ENCODE data around the gene FAM168A. TPM values are rescaled to one million over a fixed set of nuclear protein-coding genes. Genes with fewer than 3 reads are reported as not detected.

FAM168A gene
- total RNA-seq, 1 donor from 2014 or later: 19.3 TPM

DNA sequence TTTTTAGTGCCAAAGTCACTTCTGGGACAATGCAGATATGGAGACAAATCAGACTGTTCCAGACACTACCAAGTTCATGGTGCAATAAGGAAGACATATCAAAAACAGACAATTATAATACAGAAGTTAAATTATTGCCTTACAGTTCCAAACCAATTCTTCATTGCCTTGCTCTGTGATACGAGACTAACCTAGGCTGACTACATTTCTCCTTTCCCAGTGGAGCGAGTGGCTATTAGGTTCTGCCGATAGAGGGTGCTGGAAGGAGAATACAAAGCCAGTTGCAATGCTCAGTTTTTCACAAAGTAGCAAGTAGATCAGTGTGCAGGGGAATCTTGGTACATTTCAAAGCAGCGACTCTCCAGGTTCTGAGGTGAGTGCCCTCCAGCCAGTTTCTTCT, 67.8 kb downstream of the FAM168A start:
- TF ChIP-seq, protein P1, sequence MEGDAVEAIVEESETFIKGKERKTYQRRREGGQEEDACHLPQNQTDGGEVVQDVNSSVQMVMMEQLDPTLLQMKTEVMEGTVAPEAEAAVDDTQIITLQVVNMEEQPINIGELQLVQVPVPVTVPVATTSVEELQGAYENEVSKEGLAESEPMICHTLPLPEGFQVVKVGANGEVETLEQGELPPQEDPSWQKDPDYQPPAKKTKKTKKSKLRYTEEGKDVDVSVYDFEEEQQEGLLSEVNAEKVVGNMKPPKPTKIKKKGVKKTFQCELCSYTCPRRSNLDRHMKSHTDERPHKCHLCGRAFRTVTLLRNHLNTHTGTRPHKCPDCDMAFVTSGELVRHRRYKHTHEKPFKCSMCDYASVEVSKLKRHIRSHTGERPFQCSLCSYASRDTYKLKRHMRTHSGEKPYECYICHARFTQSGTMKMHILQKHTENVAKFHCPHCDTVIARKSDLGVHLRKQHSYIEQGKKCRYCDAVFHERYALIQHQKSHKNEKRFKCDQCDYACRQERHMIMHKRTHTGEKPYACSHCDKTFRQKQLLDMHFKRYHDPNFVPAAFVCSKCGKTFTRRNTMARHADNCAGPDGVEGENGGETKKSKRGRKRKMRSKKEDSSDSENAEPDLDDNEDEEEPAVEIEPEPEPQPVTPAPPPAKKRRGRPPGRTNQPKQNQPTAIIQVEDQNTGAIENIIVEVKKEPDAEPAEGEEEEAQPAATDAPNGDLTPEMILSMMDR (IDR thresholded peaks at IDR 0.05): peak; percentile 53
- no peak for TF ChIP-seq EZH2 (IDR thresholded peaks at IDR 0.05)
- no peak for TF ChIP-seq EZH2phosphoT487 (IDR thresholded peaks at IDR 0.05)

DNA sequence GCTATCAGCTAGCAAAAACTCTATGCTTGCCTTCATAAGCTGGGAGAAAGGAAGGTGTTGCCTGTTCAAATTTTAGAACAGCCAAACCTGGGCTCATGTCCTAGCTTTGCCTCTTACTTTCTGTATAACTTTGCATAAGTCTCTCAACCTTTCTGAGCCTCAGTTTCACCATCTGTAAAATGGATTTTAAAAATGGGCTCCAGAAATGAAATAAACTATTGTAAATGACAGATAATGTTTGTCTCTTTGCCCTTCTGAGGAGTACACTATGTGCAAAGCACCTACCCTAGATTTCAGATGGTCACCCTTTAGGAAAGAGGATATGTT, 68.7 kb downstream of the FAM168A start:
- Mint-ChIP-seq H3K36me3 (peaks cover 3% of the 10 kb centered on the region), H3K27ac (no peak overlapping the region), H3K4me1 (peaks cover 37% of the 10 kb centered on the region), H3K27me3 (ENCODE audit: insufficient read depth, low read depth) (no peaks in the 10 kb centered on the region), H3K9me3 (peaks cover 3% of the 10 kb centered on the region), H3K4me3 (no peak overlapping the region)
- H3K9ac ChIP-seq: no peak overlapping the region
- H3K9me3 ChIP-seq (ENCODE audit: low read depth): no peaks in the 10 kb centered on the region
- H3K4me2 ChIP-seq: peak overlapping the region; percentile 36
- no peak for DNase-seq (ENCODE audit: low spot score)
- H3F3A ChIP-seq (ENCODE audit: low read depth): peaks cover 15% of the 10 kb centered on the region
- H3K4me1 ChIP-seq: peaks cover 56% of the 10 kb centered on the region
- H4K20me1 ChIP-seq (ENCODE audit: low read depth): peaks cover 4% of the 10 kb centered on the region
- TF ChIP-seq, protein P1 (IDR thresholded peaks at IDR 0.05): no peak
- TF ChIP-seq EZH2phosphoT487 (IDR thresholded peaks at IDR 0.05) (no peak), EZH2 (IDR thresholded peaks at IDR 0.05) (no peak)
- no peak overlapping the region for H3K4me3 ChIP-seq
- H3K27me3 ChIP-seq: no peaks in the 10 kb centered on the region
- no peak overlapping the region for H2AFZ ChIP-seq (replicated peaks)
- H3K36me3 ChIP-seq: no peaks in the 10 kb centered on the region
- H3K79me2 ChIP-seq (ENCODE audit: low read depth): peaks cover 70% of the 10 kb centered on the region
- peak overlapping the region; percentile 32 for H3K27ac ChIP-seq

More for the DNA sequence above, 67.8 kb downstream of the FAM168A start:
- Histone ChIP-seq H3K4me3 (no peak overlapping the region), H3K36me3 (no peaks in the 10 kb centered on the region), H4K20me1 (ENCODE audit: low read depth) (peaks cover 4% of the 10 kb centered on the region), H3K9ac (no peak overlapping the region), H3K4me2 (peak overlapping the region; percentile 6), H3F3A (ENCODE audit: low read depth) (peaks cover 15% of the 10 kb centered on the region), H3K27ac (peak overlapping the region; percentile 9), H3K79me2 (ENCODE audit: low read depth) (peaks cover 74% of the 10 kb centered on the region), H3K9me3 (ENCODE audit: low read depth) (no peaks in the 10 kb centered on the region), H2AFZ (replicated peaks) (no peak overlapping the region), H3K27me3 (no peaks in the 10 kb centered on the region), H3K4me1 (peaks cover 55% of the 10 kb centered on the region)
- H3K4me1 Mint-ChIP-seq: peaks cover 37% of the 10 kb centered on the region
- no peak overlapping the region for H3K4me3 Mint-ChIP-seq
- peaks cover under 1% of the 10 kb centered on the region for H3K9me3 Mint-ChIP-seq
- peaks cover under 1% of the 10 kb centered on the region for H3K36me3 Mint-ChIP-seq
- peak; percentile 46 for DNase-seq (ENCODE audit: low spot score)
- H3K27ac Mint-ChIP-seq: peak overlapping the region; percentile 65
- no peaks in the 10 kb centered on the region for H3K27me3 Mint-ChIP-seq (ENCODE audit: insufficient read depth, low read depth)

- Histone ChIP-seq H3K36me3 (no peaks in the 10 kb centered on the region), H3K4me3 (no peak overlapping the region), H3K9me3 (ENCODE audit: low read depth) (peaks cover 5% of the 10 kb centered on the region), H2AFZ (replicated peaks) (no peak overlapping the region), H3K9ac (no peak overlapping the region), H3K4me2 (peak overlapping the region; percentile 36), H3K79me2 (ENCODE audit: low read depth) (peaks cover 69% of the 10 kb centered on the region), H3K27ac (peak overlapping the region; percentile 32), H3K27me3 (no peaks in the 10 kb centered on the region), H3K4me1 (peaks cover 56% of the 10 kb centered on the region), H3F3A (ENCODE audit: low read depth) (peaks cover 15% of the 10 kb centered on the region), H4K20me1 (ENCODE audit: low read depth) (peaks cover 4% of the 10 kb centered on the region)
- H3K36me3 Mint-ChIP-seq: peaks cover 7% of the 10 kb centered on the region
- H3K27me3 Mint-ChIP-seq (ENCODE audit: insufficient read depth, low read depth): no peaks in the 10 kb centered on the region
- H3K4me3 Mint-ChIP-seq: no peak overlapping the region
- peaks cover 37% of the 10 kb centered on the region for H3K4me1 Mint-ChIP-seq
- H3K27ac Mint-ChIP-seq: peak overlapping the region; percentile 72
- DNase-seq (ENCODE audit: low spot score): no peak
- TF ChIP-seq, protein P1 (IDR thresholded peaks at IDR 0.05): no peak
- no peak for TF ChIP-seq EZH2 (IDR thresholded peaks at IDR 0.05)
- no peak for TF ChIP-seq EZH2phosphoT487 (IDR thresholded peaks at IDR 0.05)
- H3K9me3 Mint-ChIP-seq: peaks cover 8% of the 10 kb centered on the region
Measured at GRCh38 chr11:73528483-73529203, 69.3 kb downstream of the FAM168A start.
